Heart right ventricle (tissue), 16 donors: ENCODE measurements around the gene DGKI. TPM values are rescaled to one million over a fixed set of nuclear protein-coding genes. Genes with fewer than 3 reads are reported as not detected.

ENCODE experiments used
- ATAC-seq, 8 donors: fragments of 200-7000 bp; cut with Tn5 transposase; one replicate each; pipeline ENCODE4 v1.9.1; 2020; ENCODE audit warnings: mild to moderate bottlenecking in 8 of 8, moderate library complexity in 8 of 8, moderate number of reproducible peaks in 1 of 8
- DNase-seq, 2 donors: peaks; one replicate each; pipeline ENCODE4 v3.0.0-alpha.2; 2020
- H3K27ac ChIP-seq, 10 donors: fragments of 200-600 bp; sonication (generic) in 2 of 10; one replicate each; pipeline versions ENCODE4 v1.5.0 to v1.8.0; 2020 to 2022; ENCODE audit warnings: mild to moderate bottlenecking in 3 of 10
- H3K27me3 ChIP-seq, 7 donors: fragments of 200-600 bp; one replicate each; pipeline ENCODE4 v1.8.0; 2021 to 2022; ENCODE audit warnings: mild to moderate bottlenecking in 2 of 7
- H3K36me3 ChIP-seq, 9 donors: fragments of 200-600 bp; sonication (generic) in 1 of 9; one replicate each; pipeline versions ENCODE4 v1.5.0 to v1.8.0; 2020 to 2022; ENCODE audit warnings: mild to moderate bottlenecking in 2 of 9
- H3K4me1 ChIP-seq, 9 donors: fragments of 200-600 bp; sonication (generic) in 1 of 9; one replicate each; pipeline versions ENCODE4 v1.5.0 to v1.8.0; 2020 to 2022; ENCODE audit warnings: mild to moderate bottlenecking in 4 of 9
- H3K4me3 ChIP-seq, 10 donors: fragments of 200-600 bp; sonication (generic) in 2 of 10; one replicate each; pipeline versions ENCODE4 v1.5.0 to v1.8.0; 2020 to 2022; ENCODE audit warnings: mild to moderate bottlenecking in 7 of 10, moderate library complexity in 2 of 10
- H3K9me3 ChIP-seq, 11 donors: fragments of 200-600 bp in 10 of 11; sonication (generic) in 2 of 11; one replicate each; pipeline versions ENCODE4 v1.5.0 to v1.8.0; 2013 to 2022; ENCODE audit warnings: mild to moderate bottlenecking in 2 of 11, control low read depth in 1 of 11, moderate library complexity in 1 of 11
- WGBS, 2 donors: extraction: QIAGEN DNeasy Blood & Tissue Kit; methylation state at CpG; one replicate each; pipeline ENCODE4 v1.1.7; 2013; ENCODE audit warnings: inconsistent platforms in 1 of 2; 5-methylcytosine and 5-hydroxymethylcytosine counted together
- intact Hi-C, 10 donors: fragments of 100-400 bp; cut with DNase I; formaldehyde crosslinking; loops; one replicate each; pipeline versions ENCODE4 v1.11.1 to v1.14.2; 2022
- polyA plus RNA-seq, 2 donors: library from polyadenylated mRNA; stranded (reverse); fragments of 200-250 nt; gene quantifications; one replicate each; pipeline ENCODE4 v1.2.3, GENCODE V29; 2013
- total RNA-seq, 10 donors: library from RNA; stranded (reverse); fragmentation: NEBNext Ultra II Directional in 3 of 10; extraction: Animal tissue kit (Norgen Biotek cat#: 25700) in 3 of 10; gene quantifications; one replicate each; pipeline versions ENCODE4 v1.2.1 to v1.2.4, GENCODE V29; 2021 to 2023
- TF ChIP-seq, protein P1 (sequence below), 9 donors: fragments of 200-600 bp; sonication (generic) in 2 of 9; IDR thresholded peaks; one replicate each; pipeline versions ENCODE4 v1.5.0 to v1.8.0; 2021 to 2022; ENCODE audit warnings: antibody characterized with exemption in 9 of 9, mild to moderate bottlenecking in 5 of 9, moderate library complexity in 1 of 9
- donor health status: Arrhythmogenic right ventricular cardiomyopathy.
- donor health status: ischemic (EF 13 %, LVEDD 7.1; RV severe dilation, severe dysfunction).
- donor health status: healthy with polysubstance abuse.
- donor health status: DM: no; HTN: yes; CAD: no.
- donor health status: DM: no; HTN: no; CAD: no.
- donor health status: ischemic (EF 25% LVEDD 6.9; RV normal size, moderate dysfunction).
- donor health status: ischemic (EF 25% LVEDD 5.7; RV mildly dilated, moderate dysfunction).
- donor health status: healthy.
- donor health status: DM: yes; HTN: yes; CAD: no.
- donor health status: Ischemic cardiomyopathy.
- donor health status: ischemic (EF 35%, LVEDD 5.7; RV mildly dilated, moderate dysfunction).
- donor health status: nonischemic (EF 11% LVEDD 7.7; RV severe dilation, severe dysfunction).
- donor health status: DM: yes; HTN: yes; CAD: no.
- donor health status: PGD.
- donor health status: ischemic (EF 29% LVEDD 5.4; RV normal size, mild dysfunction).
- donor health status: nonischemic (EF 23%, LVEDD 6.1; RV moderate dilation, normal function).

DGKI gene
- total and polyA plus RNA-seq, 12 donors, result 0.16 to 2.6 (median 1.2) TPM

DNA sequence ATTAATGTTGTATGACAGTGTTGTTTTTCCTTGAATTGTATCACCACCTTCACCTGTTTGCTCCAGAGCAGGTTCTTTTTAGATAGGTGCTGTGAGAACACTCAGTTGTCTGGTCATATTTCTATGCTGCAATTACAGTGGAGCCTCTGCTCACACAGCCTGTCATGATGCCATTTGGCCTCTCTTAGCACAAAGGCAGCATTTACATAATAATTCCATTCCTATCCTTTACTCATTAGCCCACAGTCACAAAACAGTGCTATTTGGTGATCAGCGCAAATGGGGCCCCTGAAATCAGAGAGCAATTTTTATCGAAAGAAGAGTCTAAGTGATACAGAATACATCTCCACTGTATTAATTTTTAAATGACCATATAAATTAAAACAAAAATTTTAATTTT is 13.8 kb upstream of the DGKI start:
- TF ChIP-seq, protein P1, sequence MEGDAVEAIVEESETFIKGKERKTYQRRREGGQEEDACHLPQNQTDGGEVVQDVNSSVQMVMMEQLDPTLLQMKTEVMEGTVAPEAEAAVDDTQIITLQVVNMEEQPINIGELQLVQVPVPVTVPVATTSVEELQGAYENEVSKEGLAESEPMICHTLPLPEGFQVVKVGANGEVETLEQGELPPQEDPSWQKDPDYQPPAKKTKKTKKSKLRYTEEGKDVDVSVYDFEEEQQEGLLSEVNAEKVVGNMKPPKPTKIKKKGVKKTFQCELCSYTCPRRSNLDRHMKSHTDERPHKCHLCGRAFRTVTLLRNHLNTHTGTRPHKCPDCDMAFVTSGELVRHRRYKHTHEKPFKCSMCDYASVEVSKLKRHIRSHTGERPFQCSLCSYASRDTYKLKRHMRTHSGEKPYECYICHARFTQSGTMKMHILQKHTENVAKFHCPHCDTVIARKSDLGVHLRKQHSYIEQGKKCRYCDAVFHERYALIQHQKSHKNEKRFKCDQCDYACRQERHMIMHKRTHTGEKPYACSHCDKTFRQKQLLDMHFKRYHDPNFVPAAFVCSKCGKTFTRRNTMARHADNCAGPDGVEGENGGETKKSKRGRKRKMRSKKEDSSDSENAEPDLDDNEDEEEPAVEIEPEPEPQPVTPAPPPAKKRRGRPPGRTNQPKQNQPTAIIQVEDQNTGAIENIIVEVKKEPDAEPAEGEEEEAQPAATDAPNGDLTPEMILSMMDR (IDR thresholded peaks at IDR 0.05), result no peak
- intact Hi-C loops, result no loop called here
- H3K36me3 ChIP-seq, result peaks cover 0 to 57% (median 7%) of the 10 kb centered on the region in 9 donors
- H3K4me3 ChIP-seq, result no peak overlapping the region
- ATAC-seq (no peak), DNase-seq (no peak)
- peaks cover 0 to 19% (median 3%) of the 10 kb centered on the region in 9 donors for H3K4me1 ChIP-seq
- H3K27ac ChIP-seq, result no peak overlapping the region
- peaks cover 0 to 2% (median 0%) of the 10 kb centered on the region in 11 donors for H3K9me3 ChIP-seq
- 95 to 98% methylated on average over 2 of the region's 2 CpGs for WGBS, 2 donors
- no peaks in the 10 kb centered on the region for H3K27me3 ChIP-seq

- Histone ChIP-seq H3K9me3 (no peaks in the 10 kb centered on the region), H3K36me3 (peaks cover 0 to 14% (median 0%) of the 10 kb centered on the region in 9 donors), H3K4me1 (no peaks in the 10 kb centered on the region), H3K27me3 (peaks cover 0 to 9% (median 0%) of the 10 kb centered on the region in 7 donors), H3K27ac (no peak overlapping the region), H3K4me3 (no peak overlapping the region)
- ATAC-seq, result no peak
- TF ChIP-seq, protein P1 (IDR thresholded peaks at IDR 0.05), result no peak
- intact Hi-C loops, result no loop called here
- WGBS, 2 donors, result 98 to 100% methylated on average over 1 of the region's 1 CpG
- DNase-seq, result no peak
Observed at GRCh38 chr7:137853053-137853452, 6.3 kb upstream of the DGKI start.

DNA sequence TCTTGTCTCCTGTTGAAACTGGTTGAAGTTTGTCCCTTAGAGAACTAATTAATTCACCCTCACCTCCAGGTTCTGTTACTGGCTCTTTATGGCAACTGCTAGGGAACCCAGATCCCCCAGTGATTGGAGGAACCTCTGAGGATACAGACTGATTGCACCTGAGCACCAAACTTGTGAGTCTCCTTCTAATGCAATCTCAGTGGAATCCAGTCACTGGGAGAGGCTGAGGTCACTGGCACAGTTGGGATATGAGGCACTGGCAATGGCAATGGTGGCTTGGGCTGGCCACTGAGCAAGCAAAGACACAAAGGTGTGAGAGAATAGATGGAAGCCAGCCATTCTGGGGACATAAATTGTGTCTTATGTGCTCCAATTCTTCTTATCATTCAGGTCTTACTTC is 5.3 kb upstream of the DGKI start:
- intact Hi-C loops, result no loop called here
- DNase-seq (no peak), ATAC-seq (no peak)
- H3K4me3 ChIP-seq, result no peak overlapping the region
- peaks cover 0 to 19% (median 4%) of the 10 kb centered on the region in 7 donors for H3K27me3 ChIP-seq
- peaks cover 0 to 14% (median 0%) of the 10 kb centered on the region in 9 donors for H3K36me3 ChIP-seq
- H3K4me1 ChIP-seq, result peaks cover 0 to 8% (median 5%) of the 10 kb centered on the region in 9 donors
- H3K9me3 ChIP-seq, result no peaks in the 10 kb centered on the region
- H3K27ac ChIP-seq, result no peak overlapping the region
- TF ChIP-seq, protein P1 (IDR thresholded peaks at IDR 0.05), result no peak

GRCh38 chr7:137850972-137851945 is 4.5 kb upstream of the DGKI start:
- peaks cover 0 to 26% (median 10%) of the 10 kb centered on the region in 7 donors for H3K27me3 ChIP-seq
- H3K36me3 ChIP-seq, result peaks cover 0 to 11% (median 0%) of the 10 kb centered on the region in 9 donors
- H3K4me1 ChIP-seq, result peaks cover 0 to 11% (median 9%) of the 10 kb centered on the region in 9 donors
- no peaks in the 10 kb centered on the region for H3K9me3 ChIP-seq
- 85 to 90% methylated on average over 6 of the region's 6 CpGs for WGBS, 2 donors
- intact Hi-C loops, result no loop called here
- H3K27ac ChIP-seq, result no peak overlapping the region
- H3K4me3 ChIP-seq, result no peak overlapping the region
- TF ChIP-seq, protein P1 (IDR thresholded peaks at IDR 0.05), result no peak
- DNase-seq (no peak), ATAC-seq (no peak)
